GM13977 (cell line): ENCODE measurements around the gene DVL1.

Experiments used
- DNase-seq: peaks from one replicate; pipeline ENCODE4 v3.0.0; 2012; ENCODE audit warnings: low spot score
- CTCF ChIP-seq: IDR thresholded peaks from 2 replicates; pipeline ENCODE4 v1.5.1; 2012; ENCODE audit warnings: mild to moderate bottlenecking, control low read depth; ENCODE audit not compliant: insufficient read depth; ENCODE audit errors: extremely low read depth, missing control alignments
- in situ Hi-C: fragments of 300-500 bp; cut with MboI; formaldehyde crosslinking; loops from one replicate; pipeline ENCODE4 v1.12.0; 2022; ENCODE audit warnings: low sequenced_read_pairs, low pct_unique_long_range_greater_than_20kb, mixed read lengths, inconsistent platforms; ENCODE audit not compliant: unreplicated experiment

Gene DVL1

GRCh38 chr1:1356166-1356795 lies 7.1 kb upstream of the DVL1 start:
- in situ Hi-C loops = no loop called here
- no peak for TF ChIP-seq CTCF
- DNase-seq = no peak

- DNase-seq = no peak
- in situ Hi-C loops = no loop called here
- TF ChIP-seq CTCF = no peak
Observed at GRCh38 chr1:1355416-1355815, 6.2 kb upstream of the DVL1 start.

GRCh38 chr1:1354271-1355247 lies 5.3 kb upstream of the DVL1 start:
- DNase-seq = no peak
- in situ Hi-C loops = no loop called here
- no peak for TF ChIP-seq CTCF

- no peak for DNase-seq
- in situ Hi-C loops = no loop called here
- TF ChIP-seq CTCF = no peak
Observed at GRCh38 chr1:1353389-1354151, 4.4 kb upstream of the DVL1 start.

GRCh38 chr1:1352786-1353388 lies 3.7 kb upstream of the DVL1 start:
- in situ Hi-C loops = no loop called here
- no peak for TF ChIP-seq CTCF
- no peak for DNase-seq
